Measurements from ENCODE around the gene ETDC.

DNA sequence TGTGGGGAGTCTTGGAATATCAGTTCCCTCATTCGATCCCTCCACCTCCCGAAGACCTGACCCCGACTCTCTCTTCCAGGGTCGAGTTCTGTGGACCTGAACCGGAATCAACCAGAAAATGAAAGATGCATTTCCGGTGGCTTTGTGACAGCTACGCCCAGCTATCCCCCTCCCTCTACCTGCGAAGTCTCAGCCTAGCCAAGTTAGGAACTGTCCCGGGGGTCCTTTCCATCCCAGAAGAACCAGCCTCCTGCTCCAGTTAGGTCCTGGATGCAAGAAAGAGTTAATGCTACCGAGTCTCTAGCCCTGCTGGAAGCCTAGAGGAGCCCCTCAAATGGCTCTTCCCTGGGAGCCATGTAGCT, 13.4 kb upstream of the ETDC start:
- no peak for TF ChIP-seq POLR2A (IDR thresholded peaks at IDR 0.05)
- TF ChIP-seq, protein P1, sequence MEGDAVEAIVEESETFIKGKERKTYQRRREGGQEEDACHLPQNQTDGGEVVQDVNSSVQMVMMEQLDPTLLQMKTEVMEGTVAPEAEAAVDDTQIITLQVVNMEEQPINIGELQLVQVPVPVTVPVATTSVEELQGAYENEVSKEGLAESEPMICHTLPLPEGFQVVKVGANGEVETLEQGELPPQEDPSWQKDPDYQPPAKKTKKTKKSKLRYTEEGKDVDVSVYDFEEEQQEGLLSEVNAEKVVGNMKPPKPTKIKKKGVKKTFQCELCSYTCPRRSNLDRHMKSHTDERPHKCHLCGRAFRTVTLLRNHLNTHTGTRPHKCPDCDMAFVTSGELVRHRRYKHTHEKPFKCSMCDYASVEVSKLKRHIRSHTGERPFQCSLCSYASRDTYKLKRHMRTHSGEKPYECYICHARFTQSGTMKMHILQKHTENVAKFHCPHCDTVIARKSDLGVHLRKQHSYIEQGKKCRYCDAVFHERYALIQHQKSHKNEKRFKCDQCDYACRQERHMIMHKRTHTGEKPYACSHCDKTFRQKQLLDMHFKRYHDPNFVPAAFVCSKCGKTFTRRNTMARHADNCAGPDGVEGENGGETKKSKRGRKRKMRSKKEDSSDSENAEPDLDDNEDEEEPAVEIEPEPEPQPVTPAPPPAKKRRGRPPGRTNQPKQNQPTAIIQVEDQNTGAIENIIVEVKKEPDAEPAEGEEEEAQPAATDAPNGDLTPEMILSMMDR (IDR thresholded peaks at IDR 0.05), result no peak
